Peyer's patch (tissue), 4 donors: Measurements from ENCODE around the gene CHRNE.

ENCODE experiments used
- CTCF ChIP-seq, 6 experiments: fragments of 450-650 bp in 4 of 6; fragments of 200-600 bp in 2 of 6; sonication (generic) in 1 of 6; IDR thresholded peaks; one replicate each; pipeline ENCODE4 v1.5.1; 2017 to 2019; ENCODE audit warnings: antibody characterized with exemption in 6 of 6, mild to moderate bottlenecking in 3 of 6, moderate library complexity in 1 of 6
- POLR2A ChIP-seq, 2 donors: fragments of 450-650 bp; IDR thresholded peaks; one replicate each; pipeline ENCODE4 v1.5.1; 2017; ENCODE audit warnings: antibody characterized with exemption in 2 of 2, mild to moderate bottlenecking in 2 of 2, moderate library complexity in 2 of 2

DNA sequence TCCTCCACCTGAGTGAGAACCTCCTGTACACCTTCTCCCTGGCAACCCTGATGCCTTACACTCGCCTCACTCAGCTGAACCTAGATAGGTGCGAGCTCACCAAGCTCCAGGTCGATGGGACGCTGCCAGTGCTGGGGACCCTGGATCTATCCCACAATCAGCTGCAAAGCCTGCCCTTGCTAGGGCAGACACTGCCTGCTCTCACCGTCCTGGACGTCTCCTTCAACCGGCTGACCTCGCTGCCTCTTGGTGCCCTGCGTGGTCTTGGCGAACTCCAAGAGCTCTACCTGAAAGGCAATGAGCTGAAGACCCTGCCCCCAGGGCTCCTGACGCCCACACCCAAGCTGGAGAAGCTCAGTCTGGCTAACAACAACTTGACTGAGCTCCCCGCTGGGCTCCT is 29.9 kb upstream of the CHRNE start:
- TF ChIP-seq CTCF (IDR thresholded peaks at IDR 0.05) (no peak), POLR2A (IDR thresholded peaks at IDR 0.05) (no peak)
